ENCODE measurements around the gene ZNF19. TPM values are rescaled to one million over a fixed set of nuclear protein-coding genes. Genes with fewer than 3 reads are reported as not detected.

The ZNF19 gene
- total RNA-seq, 1 donor from 2014 or later = 1.8 TPM

- intact Hi-C loops (cut with micrococcal nuclease) = no loop called here
Measured at GRCh38 chr16:71443714-71444113, 45.4 kb downstream of the ZNF19 start.

GRCh38 chr16:71442051-71442440, 47.1 kb downstream of the ZNF19 start, which contains the start of gene TLE7:
Gene TLE7, minus strand, starts transcription at chr16:71442054. Its CDS starts 8,730 bp downstream, at chr16:71433324.
- intact Hi-C loops (cut with micrococcal nuclease) = no loop called here

- intact Hi-C loops (cut with micrococcal nuclease) = no loop called here
Measured at GRCh38 chr16:71441348-71442050, 47.6 kb downstream of the ZNF19 start.

- intact Hi-C loops (cut with micrococcal nuclease) = no loop called here
Measured at GRCh38 chr16:71440669-71441347, 48.3 kb downstream of the ZNF19 start.

GRCh38 chr16:71439523-71439922, 49.6 kb downstream of the ZNF19 start:
- intact Hi-C loops (cut with micrococcal nuclease) = no loop called here

GRCh38 chr16:71436473-71436872, 52.7 kb downstream of the ZNF19 start:
- intact Hi-C loops (cut with micrococcal nuclease) = no loop called here

- intact Hi-C loops (cut with micrococcal nuclease) = no loop called here
Measured at GRCh38 chr16:71432906-71433305, 56.2 kb downstream of the ZNF19 start.

GRCh38 chr16:71431991-71432390, 57.1 kb downstream of the ZNF19 start:
- intact Hi-C loops (cut with micrococcal nuclease) = no loop called here

GRCh38 chr16:71431176-71431575, 57.9 kb downstream of the ZNF19 start:
- intact Hi-C loops (cut with micrococcal nuclease) = no loop called here

GRCh38 chr16:71430744-71431143, 58.4 kb downstream of the ZNF19 start:
- intact Hi-C loops (cut with micrococcal nuclease) = no loop called here

- intact Hi-C loops (cut with micrococcal nuclease) = no loop called here
Measured at GRCh38 chr16:71429581-71429980, 59.5 kb downstream of the ZNF19 start.

- intact Hi-C loops (cut with micrococcal nuclease) = no loop called here
Measured at GRCh38 chr16:71428883-71429282, 60.2 kb downstream of the ZNF19 start.

GRCh38 chr16:71428385-71428784, 60.7 kb downstream of the ZNF19 start:
- intact Hi-C loops (cut with micrococcal nuclease) = no loop called here

- intact Hi-C loops (cut with micrococcal nuclease) = no loop called here
Measured at GRCh38 chr16:71426880-71427615, 62.1 kb downstream of the ZNF19 start.

- intact Hi-C loops (cut with micrococcal nuclease) = no loop called here
Measured at GRCh38 chr16:71426069-71426879, 62.9 kb downstream of the ZNF19 start.

GRCh38 chr16:71425746-71426068, 63.4 kb downstream of the ZNF19 start:
- intact Hi-C loops (cut with micrococcal nuclease) = no loop called here

GRCh38 chr16:71424626-71425025, 64.5 kb downstream of the ZNF19 start:
- intact Hi-C loops (cut with micrococcal nuclease) = no loop called here

GRCh38 chr16:71423865-71424264, 65.3 kb downstream of the ZNF19 start:
- intact Hi-C loops (cut with micrococcal nuclease) = no loop called here
